SK-N-SH treated with all-trans-retinoic acid at 6 μM for 48 hours (cell line): ENCODE results near the gene JAM2.

Experiments used
- BACH2 ChIP-seq: fragments of 250-450 bp; sonication (Bioruptor Pico); IDR thresholded peaks from 2 replicates; pipeline ENCODE4 v1.9.0; 2021; ENCODE audit warnings: mild to moderate bottlenecking, borderline replicate concordance
- CREB5 ChIP-seq: fragments of 250-450 bp; sonication (Bioruptor Pico); IDR thresholded peaks from 2 replicates; pipeline ENCODE4 v1.5.1; 2020; ENCODE audit warnings: low read depth, mild to moderate bottlenecking, moderate library complexity
- CSDC2 ChIP-seq: fragments of 250-450 bp; sonication (Bioruptor Pico); IDR thresholded peaks from 2 replicates; pipeline ENCODE4 v1.5.0; 2020; ENCODE audit warnings: mild to moderate bottlenecking, moderate library complexity
- GLIS3 ChIP-seq: fragments of 250-450 bp; sonication (Bioruptor Pico); IDR thresholded peaks from 2 replicates; pipeline ENCODE4 v1.5.0; 2020; ENCODE audit warnings: mild to moderate bottlenecking, moderate library complexity
- RARB ChIP-seq: fragments of 250-450 bp; sonication (Bioruptor Pico); IDR thresholded peaks from 2 replicates; pipeline ENCODE4 v1.8.0; 2021; ENCODE audit warnings: mild to moderate bottlenecking, moderate library complexity
- TF ChIP-seq, protein P1 (sequence below): fragments of 250-450 bp; sonication (Bioruptor Pico); IDR thresholded peaks from 2 replicates; pipeline ENCODE4 v1.5.1; 2021; ENCODE audit warnings: mild to moderate bottlenecking, moderate library complexity

DNA sequence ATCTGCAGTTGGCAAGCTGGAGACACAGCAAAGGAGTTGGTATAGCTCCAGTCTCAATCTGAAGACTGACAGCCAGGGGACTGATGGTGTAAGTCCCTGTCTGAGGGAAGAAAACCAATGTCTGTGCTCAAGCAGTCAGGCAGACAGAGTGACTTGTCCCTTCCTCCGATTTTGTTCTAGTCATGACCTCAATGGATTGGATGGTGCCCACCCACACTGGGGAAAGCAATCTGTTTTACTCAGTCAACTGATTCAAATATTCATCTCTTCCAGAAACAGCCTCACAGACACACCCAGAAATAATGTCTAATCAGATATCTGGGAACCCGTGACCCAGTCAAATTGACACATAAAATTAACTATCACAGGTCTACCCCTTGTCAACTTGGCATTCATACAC lies 19.9 kb upstream of the JAM2 start:
- no peak for TF ChIP-seq RARB
- TF ChIP-seq GLIS3 (CRISPR knock-in tag), result no peak
- TF ChIP-seq, protein P1, sequence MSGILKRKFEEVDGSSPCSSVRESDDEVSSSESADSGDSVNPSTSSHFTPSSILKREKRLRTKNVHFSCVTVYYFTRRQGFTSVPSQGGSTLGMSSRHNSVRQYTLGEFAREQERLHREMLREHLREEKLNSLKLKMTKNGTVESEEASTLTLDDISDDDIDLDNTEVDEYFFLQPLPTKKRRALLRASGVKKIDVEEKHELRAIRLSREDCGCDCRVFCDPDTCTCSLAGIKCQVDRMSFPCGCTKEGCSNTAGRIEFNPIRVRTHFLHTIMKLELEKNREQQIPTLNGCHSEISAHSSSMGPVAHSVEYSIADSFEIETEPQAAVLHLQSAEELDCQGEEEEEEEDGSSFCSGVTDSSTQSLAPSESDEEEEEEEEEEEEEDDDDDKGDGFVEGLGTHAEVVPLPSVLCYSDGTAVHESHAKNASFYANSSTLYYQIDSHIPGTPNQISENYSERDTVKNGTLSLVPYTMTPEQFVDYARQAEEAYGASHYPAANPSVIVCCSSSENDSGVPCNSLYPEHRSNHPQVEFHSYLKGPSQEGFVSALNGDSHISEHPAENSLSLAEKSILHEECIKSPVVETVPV (CRISPR knock-in tag), result no peak
- TF ChIP-seq BACH2 (CRISPR knock-in tag), result no peak
- TF ChIP-seq CREB5 (CRISPR knock-in tag), result no peak
- no peak for TF ChIP-seq CSDC2 (CRISPR knock-in tag)
